VCaP (cell line): ENCODE data around the gene COL5A2.

Source experiments
- H3K27ac ChIP-seq: fragments of 450-650 bp; 2 replicates; pipeline ENCODE4 v1.5.1; 2017
- CTCF ChIP-seq: fragments of 450-650 bp; conservative IDR thresholded peaks from 2 replicates; pipeline ENCODE4 v1.5.1; 2017; ENCODE audit warnings: mild to moderate bottlenecking, moderate library complexity

Gene COL5A2

GRCh38 chr2:189015359-189015758, 164.2 kb downstream of the COL5A2 start:
- TF ChIP-seq CTCF, result no peak
- H3K27ac ChIP-seq, result no peak overlapping the region

- H3K27ac ChIP-seq, result no peak overlapping the region
- no peak for TF ChIP-seq CTCF
Measured at GRCh38 chr2:189014449-189015138, 165.0 kb downstream of the COL5A2 start.

- H3K27ac ChIP-seq, result no peak overlapping the region
- no peak for TF ChIP-seq CTCF
Measured at GRCh38 chr2:189013671-189014448, 165.7 kb downstream of the COL5A2 start.

- H3K27ac ChIP-seq, result no peak overlapping the region
- no peak for TF ChIP-seq CTCF
Measured at GRCh38 chr2:189013031-189013430, 166.5 kb downstream of the COL5A2 start.

GRCh38 chr2:189012351-189012750, 167.2 kb downstream of the COL5A2 start:
- no peak overlapping the region for H3K27ac ChIP-seq
- no peak for TF ChIP-seq CTCF

- no peak overlapping the region for H3K27ac ChIP-seq
- no peak for TF ChIP-seq CTCF
Measured at GRCh38 chr2:189010536-189010935, 169.0 kb downstream of the COL5A2 start.

- no peak overlapping the region for H3K27ac ChIP-seq
- TF ChIP-seq CTCF, result no peak
Measured at GRCh38 chr2:189008555-189009262, 170.9 kb downstream of the COL5A2 start.
